GM19351 (cell line): ENCODE data around the gene MINK1.
"Not testable (repeated sequence)": the region's sequence is repeated elsewhere in the genome, so short reads cannot be mapped to it uniquely, and the experiment has no call there.

Source experiments
- ATAC-seq: cut with Tn5 transposase; IDR thresholded peaks from one replicate; pipeline ENCODE4 v1.9.1; 2021; ENCODE audit warnings: mild to moderate bottlenecking, moderate library complexity; ENCODE audit not compliant: unreplicated experiment

MINK1 gene

DNA sequence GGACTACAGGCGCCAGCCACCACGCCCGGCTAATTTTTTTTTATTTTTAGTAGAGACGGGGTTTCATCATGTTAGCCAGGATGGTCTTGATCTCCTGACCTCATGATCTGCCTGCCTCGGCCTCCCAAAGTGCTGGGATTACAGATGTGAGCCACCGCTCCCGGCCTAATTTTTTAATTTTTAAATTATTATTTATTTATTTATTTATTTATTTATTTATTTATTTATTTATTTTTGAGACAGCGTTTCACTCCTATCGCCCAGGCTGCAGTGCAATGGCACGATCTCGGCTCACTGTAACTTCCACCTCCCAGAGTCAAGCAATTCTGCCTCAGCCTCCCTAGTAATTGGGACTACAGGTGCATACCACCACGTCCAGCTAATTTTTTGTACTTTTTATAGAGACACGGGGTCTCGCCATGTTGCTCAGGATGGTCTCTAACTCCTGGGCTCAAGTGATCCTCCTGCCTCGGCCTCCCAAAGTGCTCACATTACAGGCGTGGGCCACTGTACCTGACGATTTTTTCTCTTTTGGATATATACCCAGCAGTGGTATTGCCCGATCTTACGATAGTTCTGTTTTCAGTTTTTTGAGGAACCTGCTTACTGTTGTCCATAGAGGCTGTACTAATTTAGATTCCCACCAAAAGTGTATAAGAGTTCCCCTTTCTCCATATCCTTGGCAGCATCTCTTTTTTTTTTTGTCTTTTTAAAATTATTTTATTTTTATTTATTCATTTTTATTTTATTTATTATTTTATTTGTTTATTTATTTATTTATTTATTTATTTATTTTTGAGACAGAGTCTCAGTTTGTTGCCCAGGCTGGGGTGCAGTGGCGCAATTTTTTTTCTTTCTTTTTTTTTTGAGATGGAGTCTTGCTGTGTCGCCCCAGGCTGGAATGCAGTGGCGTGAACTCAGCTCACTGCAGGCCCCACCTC, 36.2 kb downstream of the MINK1 start:
- ATAC-seq, result not testable (repeated sequence)

DNA sequence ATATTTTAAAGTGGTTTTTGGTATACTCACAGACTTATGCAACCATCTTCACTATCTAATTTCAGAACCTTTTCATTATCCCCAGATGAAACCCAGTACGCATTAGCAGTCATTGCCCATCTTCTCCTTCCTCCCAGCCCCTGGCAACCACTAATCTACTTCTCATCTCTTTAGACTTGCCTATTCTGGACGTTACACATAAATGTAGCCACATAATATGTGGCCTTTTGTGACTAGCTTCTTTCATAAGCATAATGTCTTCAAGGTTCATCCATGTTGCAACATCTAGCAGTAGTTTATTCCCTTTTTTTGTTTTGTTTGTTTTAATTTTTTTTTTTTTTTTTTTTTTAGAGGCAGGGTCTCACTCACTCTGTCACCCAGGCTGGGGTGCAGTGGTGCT, 37.7 kb downstream of the MINK1 start:
- ATAC-seq, result no peak

DNA sequence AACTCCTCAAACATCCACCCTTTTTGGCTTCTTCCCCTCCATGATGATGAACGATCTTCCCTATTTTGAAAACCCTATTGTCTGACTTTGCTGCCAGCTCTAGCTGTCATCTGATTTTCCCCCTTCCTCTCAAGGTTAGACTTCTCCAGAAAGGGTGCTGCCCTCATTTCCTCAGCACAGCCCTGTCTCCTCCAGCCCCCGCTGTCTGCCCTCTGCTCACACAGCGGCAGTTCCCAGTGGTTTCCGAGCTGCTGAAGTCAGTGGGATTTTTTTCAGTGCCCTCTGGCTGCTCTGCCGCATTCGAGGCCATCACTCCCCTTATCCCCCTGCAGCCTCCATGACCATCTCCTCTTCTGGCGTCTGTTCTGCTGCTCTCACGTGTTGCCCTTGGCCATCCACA, 39.6 kb downstream of the MINK1 start:
- no peak for ATAC-seq

DNA sequence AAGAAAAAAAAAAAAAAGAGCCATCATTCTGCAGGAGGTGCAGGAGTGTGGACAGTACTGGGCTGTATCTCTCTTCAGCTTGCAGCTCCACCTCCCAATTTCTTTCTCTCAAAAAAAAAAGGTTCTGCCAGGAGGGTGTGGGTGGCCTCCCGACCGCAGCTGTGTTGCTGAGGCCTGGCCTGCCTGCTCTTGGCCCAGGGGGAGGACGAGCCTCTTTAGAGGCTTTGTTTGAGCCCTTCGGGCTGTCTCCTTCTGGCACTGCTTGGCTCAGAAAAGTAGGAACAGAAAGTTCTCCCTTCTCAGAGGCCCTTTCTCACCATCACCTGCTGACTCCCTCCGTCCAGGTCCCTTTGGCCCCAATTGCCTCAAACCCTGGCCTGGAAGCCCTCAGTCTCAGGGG, 43.9 kb downstream of the MINK1 start:
- ATAC-seq, result no peak

DNA sequence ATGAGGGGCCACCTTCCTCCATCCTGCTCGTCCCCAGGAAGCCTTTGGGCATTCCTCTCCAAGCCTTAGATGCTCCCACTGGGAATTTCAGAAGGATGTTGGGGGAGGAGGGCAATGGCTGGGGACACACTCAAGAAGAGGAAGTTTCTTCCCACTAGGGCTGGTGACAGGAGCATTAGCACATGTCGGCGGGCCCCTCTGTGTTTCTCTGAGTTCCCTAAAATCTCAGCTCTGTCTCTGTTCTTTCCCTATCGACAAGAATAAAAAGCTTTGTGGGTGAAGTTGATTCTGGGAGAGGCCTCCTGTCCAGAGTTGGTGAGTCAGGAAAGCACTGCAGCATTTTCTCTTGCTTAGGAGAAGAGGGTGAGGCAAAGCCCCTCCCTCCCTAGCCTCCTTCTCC, 46.5 kb downstream of the MINK1 start:
- no peak for ATAC-seq

DNA sequence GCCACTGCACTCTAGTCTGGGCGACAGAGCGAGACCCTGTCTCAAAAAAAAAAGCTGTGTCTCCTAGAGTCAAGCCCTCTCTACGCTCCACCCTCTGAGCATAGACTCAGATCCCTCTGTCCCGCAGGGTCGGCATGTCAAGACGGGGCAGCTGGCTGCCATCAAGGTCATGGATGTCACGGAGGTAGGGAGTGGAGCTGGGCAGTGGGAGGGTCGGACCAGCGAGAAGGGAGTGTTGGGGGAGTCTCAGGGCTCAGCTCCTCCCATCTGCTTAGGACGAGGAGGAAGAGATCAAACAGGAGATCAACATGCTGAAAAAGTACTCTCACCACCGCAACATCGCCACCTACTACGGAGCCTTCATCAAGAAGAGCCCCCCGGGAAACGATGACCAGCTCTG, 47.7 kb downstream of the MINK1 start:
- no peak for ATAC-seq

DNA sequence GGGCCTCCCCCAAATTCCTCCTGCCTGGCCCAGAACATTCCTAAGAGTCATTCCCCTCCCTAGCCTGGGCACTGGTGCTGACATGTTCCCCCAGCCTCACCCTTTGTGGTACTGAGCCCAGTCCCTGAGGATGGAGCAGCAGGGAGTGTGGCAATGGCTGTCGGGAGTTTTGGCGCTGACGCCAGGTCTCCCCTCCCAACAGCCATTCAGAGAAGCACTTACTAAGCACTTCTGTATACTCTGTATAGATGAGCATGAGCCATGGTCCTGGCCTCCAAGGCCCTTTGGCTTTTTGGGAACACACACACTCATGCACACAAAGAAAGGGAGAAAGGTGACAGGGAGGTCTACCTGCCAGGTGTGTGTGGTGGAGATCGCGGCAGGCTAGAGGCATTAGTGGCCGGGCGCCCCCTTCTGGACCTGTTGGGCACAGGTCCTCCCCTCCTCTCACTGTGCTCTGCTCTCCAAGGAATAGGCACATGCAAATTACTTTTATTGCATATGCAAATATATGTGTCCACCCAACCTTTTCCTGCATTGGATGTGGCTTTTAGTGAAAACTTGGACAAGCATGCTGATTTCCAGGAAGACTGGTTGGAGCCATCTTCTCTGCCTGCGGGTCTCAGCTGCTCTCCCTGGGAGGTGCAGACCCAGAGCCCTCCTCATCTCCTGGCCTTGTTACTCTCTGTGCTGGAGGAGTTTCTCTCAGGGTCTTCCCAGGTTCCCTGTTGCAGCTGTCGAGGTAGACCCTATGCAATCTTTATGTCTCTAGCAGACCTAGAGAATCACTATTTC, 48.8 kb downstream of the MINK1 start:
- no peak for ATAC-seq

DNA sequence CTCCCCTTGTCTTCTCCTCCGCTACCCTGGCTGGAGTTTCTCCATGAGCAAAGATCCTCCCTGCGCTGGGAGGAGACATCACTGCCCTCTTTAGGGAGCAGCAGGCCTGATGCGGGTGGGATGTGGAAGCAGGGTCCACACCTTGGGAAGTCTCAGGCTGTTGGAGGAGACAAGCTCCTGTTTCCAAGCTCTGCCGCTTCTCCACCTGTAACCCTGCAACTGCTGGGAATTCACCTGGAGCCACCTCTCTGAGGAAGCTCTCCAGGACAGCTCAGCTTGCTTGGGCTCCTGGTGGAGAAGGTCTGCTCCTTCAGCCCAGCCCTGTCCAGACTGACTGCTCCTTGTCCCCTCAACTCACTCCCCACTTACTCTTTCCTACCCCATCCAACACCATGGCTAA, 51.3 kb downstream of the MINK1 start:
- ATAC-seq, result no peak

DNA sequence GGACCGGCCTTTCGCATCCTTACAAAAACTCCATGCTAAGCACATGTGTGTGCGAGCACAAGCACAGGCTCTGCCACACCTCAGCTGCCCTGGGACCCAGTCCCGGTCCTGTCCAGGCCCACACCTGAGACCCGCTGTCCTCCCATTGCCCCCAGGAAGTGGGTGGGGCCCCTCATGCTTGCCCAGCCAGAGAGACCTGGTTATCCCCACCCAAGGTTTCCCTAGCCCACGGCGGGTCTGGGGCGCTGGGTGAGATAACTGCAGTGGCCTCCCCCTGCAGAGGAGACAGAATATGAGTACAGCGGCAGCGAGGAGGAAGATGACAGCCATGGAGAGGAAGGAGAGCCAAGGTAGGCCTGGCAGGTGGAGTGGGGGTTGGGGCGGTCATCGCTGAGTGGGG, 53.7 kb downstream of the MINK1 start:
- no peak for ATAC-seq

DNA sequence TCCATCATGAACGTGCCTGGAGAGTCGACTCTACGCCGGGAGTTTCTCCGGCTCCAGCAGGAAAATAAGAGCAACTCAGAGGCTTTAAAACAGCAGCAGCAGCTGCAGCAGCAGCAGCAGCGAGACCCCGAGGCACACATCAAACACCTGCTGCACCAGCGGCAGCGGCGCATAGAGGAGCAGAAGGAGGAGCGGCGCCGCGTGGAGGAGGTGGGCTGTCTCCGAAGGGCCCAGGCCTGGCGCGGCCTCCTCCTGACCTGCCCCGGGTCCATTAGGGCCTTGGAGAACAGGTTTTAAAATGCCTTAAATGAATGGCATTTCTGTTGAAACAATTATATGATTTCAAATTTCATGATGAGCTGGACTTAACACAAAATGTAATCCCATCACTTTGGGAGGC, 54.4 kb downstream of the MINK1 start:
- ATAC-seq, result no peak

DNA sequence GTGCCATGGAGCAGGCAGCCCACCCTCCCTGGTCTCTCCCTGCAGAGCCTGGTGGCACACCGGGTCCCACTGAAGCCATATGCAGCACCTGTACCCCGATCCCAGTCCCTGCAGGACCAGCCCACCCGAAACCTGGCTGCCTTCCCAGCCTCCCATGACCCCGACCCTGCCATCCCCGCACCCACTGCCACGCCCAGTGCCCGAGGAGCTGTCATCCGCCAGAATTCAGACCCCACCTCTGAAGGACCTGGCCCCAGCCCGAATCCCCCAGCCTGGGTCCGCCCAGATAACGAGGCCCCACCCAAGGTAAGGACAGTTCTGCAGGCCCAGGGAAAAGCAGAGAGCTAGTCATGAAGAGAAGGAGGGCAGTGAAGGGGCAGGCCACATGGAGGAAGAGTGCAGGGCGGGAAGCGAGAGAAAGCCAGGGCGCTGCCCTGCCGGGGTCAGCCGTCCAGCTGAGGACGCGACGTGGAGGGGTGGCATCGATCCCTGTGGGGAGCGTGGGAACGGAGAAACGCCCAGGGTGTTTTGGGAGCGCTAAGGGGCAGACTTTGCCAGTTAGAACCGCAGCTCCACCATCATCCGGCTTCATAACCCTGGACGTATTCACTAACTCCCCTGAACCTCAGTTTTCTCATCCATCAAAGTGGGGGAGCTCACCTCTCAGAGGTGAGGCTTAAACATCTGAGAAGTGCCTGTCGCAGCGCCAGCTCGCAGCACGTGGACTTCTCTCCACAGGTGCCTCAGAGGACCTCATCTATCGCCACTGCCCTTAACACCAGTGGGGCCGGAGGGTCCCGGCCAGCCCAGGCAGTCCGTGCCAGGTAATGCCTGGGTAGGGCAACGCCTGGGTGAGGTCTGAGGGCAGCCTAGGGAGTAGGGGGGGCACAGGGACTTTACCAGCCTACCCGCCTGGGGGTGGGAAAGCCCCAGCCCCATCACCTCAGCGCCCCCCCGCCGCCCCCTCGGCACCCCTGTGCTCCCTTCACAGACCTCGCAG, 58.6 kb downstream of the MINK1 start:
- no peak for ATAC-seq

DNA sequence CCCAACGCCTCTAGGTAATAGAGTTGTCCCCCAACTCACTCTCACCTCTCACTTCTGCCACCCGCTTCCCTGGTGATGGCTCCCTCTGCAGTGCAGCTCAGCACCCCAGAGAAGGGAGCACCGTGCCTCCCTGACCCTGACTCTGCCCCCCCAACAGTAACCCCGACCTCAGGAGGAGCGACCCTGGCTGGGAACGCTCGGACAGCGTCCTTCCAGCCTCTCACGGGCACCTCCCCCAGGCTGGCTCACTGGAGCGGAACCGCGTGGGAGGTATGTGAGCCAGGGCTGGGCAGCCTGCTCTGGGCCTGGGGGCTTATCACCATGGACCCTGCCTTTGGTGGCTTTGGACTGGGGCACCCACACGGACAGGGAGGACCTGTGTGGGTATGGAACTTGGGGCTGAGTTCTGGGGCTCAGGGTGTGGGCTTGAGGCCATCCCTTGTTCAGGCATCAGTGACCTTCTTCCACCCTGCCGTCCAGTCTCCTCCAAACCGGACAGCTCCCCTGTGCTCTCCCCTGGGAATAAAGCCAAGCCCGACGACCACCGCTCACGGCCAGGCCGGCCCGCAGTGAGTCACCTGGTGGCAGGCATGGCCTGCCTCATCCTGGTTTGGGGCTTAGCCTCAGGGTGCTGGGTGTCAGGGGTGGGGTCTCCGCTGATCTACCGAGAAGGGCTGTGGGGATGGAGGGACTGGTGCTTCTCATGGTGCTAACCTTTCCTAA, 59.5 kb downstream of the MINK1 start:
- no peak for ATAC-seq

DNA sequence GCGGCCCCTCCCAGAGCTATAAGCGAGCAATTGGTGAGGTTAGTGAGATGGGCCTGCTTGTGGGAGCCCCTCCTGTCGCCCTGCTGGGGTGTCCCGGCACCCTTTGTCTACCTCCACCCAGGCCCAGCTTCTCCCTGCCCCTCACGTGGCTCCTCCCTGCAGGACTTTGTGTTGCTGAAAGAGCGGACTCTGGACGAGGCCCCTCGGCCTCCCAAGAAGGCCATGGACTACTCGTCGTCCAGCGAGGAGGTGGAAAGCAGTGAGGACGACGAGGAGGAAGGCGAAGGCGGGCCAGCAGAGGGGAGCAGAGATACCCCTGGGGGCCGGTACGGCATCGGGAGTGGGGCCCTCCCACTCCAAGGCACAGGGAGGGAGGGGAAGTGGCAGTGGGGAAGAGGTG, 60.1 kb downstream of the MINK1 start:
- ATAC-seq, result no peak

DNA sequence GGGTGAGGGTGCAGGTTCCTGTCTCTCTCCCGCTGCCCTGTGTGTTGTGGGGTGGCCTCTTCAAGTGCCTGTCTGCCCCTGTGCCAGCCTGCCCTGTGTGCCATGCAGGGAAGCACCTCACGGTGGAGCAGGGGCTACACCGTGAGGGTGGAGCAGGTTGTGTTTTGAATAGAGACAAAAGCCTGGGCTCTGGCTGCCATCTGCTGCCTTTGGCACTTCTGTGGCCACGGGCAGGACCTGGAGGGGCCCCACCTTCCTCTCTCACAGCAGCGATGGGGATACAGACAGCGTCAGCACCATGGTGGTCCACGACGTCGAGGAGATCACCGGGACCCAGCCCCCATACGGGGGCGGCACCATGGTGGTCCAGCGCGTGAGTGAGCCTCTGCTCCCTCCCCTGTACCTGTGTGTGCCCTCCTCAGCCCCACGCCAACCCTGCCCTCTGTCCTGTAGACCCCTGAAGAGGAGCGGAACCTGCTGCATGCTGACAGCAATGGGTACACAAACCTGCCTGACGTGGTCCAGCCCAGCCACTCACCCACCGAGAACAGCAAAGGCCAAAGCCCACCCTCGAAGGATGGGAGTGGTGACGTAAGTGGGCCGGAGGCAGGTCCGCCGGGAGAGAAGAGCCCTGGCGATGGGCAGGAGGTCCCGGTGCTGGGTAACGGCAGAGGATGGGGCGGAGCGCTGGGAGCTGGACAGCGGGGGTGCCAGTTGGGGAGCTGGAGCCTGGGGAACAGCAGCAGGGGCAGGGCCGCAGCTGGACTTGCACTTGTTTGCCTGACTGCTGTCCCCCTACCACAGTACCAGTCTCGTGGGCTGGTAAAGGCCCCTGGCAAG, 60.8 kb downstream of the MINK1 start:
- no peak for ATAC-seq

DNA sequence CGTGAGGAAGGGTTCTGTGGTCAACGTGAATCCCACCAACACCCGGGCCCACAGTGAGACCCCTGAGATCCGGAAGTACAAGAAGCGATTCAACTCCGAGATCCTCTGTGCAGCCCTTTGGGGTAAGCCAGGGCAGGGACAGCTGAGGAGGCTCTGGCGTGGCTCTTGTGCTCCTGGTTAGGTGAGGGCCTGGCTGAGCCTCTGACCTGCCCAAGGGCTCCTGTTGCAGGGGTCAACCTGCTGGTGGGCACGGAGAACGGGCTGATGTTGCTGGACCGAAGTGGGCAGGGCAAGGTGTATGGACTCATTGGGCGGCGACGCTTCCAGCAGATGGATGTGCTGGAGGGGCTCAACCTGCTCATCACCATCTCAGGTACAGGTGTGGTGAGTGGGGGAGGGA, 62.0 kb downstream of the MINK1 start:
- no peak for ATAC-seq

DNA sequence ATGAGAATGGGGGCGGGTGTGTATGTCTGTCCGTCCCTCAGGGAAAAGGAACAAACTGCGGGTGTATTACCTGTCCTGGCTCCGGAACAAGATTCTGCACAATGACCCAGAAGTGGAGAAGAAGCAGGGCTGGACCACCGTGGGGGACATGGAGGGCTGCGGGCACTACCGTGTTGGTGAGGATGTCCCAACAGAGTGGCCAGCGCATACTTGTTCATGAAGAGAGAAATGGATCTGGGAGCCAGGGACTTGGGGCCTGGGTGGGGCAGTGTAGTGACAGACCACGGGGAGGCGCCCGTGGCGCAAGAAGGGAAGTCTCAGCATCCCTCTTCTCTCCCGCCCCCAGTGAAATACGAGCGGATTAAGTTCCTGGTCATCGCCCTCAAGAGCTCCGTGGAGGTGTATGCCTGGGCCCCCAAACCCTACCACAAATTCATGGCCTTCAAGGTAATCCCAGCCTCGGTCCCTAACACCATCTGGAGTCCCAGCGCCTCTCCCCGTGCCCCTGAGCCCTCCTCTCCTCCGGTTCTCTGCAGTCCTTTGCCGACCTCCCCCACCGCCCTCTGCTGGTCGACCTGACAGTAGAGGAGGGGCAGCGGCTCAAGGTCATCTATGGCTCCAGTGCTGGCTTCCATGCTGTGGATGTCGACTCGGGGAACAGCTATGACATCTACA, 62.7 kb downstream of the MINK1 start:
- no peak for ATAC-seq

DNA sequence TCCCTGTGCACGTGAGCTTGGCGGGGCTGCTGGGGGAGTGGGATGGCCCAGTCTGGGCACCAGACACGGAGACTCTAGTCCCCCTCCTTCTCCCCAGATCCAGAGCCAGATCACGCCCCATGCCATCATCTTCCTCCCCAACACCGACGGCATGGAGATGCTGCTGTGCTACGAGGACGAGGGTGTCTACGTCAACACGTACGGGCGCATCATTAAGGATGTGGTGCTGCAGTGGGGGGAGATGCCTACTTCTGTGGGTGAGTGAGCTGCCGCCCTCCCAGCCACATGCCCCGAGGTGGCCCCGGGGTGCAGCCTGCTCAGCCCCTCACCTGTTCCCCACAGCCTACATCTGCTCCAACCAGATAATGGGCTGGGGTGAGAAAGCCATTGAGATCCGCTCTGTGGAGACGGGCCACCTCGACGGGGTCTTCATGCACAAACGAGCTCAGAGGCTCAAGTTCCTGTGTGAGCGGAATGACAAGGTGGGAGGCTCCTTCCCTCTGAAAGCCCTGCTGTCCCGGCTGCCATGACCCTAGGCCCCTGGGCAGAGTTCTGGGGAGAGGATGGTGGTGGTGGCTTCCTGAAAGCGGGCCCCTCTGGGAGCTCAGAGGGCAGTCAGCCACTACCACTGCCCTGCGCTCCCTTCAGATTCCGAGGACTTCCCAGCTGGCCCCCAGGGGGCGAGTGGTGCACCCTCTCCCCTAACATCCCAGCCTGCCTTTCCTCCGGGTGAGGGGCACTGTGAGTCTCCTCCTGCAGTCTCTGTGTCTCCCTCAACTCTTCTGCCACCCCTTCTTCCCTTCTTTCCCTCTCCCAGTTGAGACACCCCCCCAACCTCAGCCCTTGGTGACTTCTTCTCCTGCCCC, 63.4 kb downstream of the MINK1 start:
- no peak for ATAC-seq

DNA sequence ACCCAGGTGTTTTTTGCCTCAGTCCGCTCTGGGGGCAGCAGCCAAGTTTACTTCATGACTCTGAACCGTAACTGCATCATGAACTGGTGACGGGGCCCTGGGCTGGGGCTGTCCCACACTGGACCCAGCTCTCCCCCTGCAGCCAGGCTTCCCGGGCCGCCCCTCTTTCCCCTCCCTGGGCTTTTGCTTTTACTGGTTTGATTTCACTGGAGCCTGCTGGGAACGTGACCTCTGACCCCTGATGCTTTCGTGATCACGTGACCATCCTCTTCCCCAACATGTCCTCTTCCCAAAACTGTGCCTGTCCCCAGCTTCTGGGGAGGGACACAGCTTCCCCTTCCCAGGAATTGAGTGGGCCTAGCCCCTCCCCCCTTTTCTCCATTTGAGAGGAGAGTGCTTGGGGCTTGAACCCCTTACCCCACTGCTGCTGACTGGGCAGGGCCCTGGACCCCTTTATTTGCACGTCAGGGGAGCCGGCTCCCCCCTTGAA, 64.1 kb downstream of the MINK1 start:
- ATAC-seq, result no peak
